Colon (tissue), 2 donors: ENCODE measurements around the gene MFAP5.

ENCODE experiments used
- FAIRE-seq: peaks from 2 replicates; lab custom pipeline; 2012; peaks lifted over from hg19 to GRCh38; lab: Jason Lieb, UNC
- donor health status: control.
- donor health status: control.

Gene MFAP5

GRCh38 chr12:8662593-8662992 lies at the start of gene MFAP5:
TSS of gene MFAP5 (minus strand) at chr12:8662826. CDS start at chr12:8662104, 722 bp downstream.
- FAIRE-seq = no peak

GRCh38 chr12:8709124-8709830 lies 46.7 kb upstream of the MFAP5 start:
- FAIRE-seq = no peak

DNA sequence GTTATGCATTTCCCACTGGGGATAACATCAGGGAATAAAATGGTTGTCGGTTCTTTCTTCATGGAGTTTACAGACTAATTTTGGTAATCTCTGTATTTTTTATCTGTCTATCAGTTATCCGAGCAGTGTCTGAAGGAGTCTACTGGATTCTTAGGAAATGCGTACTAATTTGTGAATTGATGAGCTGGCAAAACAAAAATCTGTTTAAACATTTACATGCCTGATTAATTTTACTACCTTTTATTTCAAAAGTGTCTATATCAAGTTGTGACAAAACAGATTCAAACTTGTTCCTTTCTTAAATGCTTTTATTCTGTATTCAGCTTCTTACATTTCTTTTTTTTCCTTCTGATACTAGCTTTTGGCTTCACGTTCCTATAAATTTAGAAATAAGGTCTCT lies 39.5 kb upstream of the MFAP5 start:
- FAIRE-seq = no peak

DNA sequence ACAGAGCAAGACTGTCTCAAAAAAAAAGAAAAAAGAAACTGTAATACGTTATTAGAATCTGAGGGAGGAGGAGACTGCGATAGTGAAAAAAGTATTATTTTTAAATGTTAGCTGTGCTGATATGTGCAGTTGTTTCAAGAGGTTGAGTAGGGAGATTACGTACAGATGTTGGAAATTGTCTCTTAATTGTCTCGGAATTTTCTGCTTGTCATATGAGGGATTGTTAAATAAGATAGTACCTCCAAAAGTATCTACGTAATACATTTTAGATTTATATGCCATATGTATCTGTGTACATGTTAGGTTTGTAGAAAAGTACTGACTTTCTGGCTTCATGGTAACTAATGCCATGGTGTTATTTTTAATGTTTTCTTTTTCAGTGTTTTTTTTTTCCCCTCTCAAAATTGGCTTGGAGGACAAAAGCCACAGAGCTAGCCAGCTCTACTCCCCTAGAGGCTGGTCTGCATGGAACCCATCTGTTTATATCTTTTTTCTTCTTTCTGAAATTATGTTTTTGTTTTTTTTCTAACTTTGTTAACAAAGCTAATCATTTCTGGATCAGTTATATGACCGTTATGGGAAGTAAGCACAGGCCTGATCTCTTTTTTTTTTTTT lies 38.5 kb upstream of the MFAP5 start:
- FAIRE-seq = no peak

- FAIRE-seq = no peak
Measured at GRCh38 chr12:8699714-8700113, 37.1 kb upstream of the MFAP5 start.

- no peak for FAIRE-seq
Measured at GRCh38 chr12:8698879-8699278, 36.3 kb upstream of the MFAP5 start.

GRCh38 chr12:8698132-8698851 lies 35.7 kb upstream of the MFAP5 start:
- FAIRE-seq = no peak

- FAIRE-seq = no peak
Measured at GRCh38 chr12:8697476-8698131, 35.0 kb upstream of the MFAP5 start, which contains the start of gene RIMKLB. TSS of gene RIMKLB (plus strand) at chr12:8697991. CDS start at chr12:8713867, 15,876 bp downstream.

DNA sequence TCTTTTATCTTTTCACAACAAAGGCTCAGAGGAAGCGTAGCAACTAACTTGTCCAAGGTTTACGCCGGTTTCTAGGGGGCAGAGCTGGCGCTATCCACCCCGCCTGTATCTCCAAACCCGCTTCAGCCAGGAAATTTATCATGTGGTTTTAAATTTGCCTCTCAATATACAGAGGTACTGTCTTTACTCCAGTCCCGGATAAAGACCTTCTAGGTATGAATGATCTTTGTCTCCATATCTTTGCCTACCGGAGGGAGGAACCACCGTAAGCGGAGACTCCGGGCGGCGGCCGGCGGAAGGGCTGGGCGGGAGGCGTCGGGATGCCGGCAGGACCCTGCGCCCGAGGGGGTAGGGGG lies 34.5 kb upstream of the MFAP5 start:
- no peak for FAIRE-seq

GRCh38 chr12:8696442-8697090 lies 33.9 kb upstream of the MFAP5 start:
- FAIRE-seq = no peak

DNA sequence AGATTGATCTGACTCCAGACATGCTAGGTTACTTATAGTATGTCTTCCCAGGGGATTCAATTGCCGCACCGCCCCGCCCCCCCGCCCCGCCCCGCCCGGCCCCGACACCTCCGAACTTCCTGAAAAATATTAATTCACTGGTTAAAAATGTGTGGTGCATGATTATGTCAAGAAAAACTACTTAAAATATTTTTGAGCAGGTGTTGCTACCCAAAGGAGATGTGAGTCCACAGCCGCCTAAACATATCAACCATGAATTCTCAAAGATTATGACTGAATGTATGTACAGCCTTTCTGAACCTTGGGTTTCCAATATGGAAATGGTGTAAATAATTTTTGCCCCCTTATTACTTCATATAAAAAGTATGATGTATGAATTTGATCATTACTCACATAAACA lies 32.5 kb upstream of the MFAP5 start:
- FAIRE-seq = no peak

DNA sequence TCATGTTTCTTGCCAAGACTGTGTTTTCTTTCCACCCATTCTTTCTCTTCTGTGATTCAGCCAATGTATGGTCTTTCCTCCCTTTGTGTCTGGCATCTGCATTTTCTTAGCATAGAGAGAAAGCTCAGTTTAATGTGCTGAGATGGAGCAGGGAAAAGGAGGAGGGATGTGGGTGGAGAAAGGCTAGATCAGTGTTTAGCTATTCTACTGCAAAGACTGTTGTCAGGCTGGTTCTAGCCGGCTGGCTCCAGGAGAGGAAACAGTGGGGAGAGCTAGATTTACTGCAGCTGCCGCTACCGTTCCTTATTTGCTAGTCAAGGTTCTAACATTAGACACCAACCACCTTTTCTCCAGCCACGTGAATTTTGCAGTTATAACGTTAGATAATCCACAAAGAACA lies 29.9 kb upstream of the MFAP5 start:
- FAIRE-seq = no peak

- FAIRE-seq = no peak
Measured at GRCh38 chr12:8689681-8690080, 27.1 kb upstream of the MFAP5 start.

DNA sequence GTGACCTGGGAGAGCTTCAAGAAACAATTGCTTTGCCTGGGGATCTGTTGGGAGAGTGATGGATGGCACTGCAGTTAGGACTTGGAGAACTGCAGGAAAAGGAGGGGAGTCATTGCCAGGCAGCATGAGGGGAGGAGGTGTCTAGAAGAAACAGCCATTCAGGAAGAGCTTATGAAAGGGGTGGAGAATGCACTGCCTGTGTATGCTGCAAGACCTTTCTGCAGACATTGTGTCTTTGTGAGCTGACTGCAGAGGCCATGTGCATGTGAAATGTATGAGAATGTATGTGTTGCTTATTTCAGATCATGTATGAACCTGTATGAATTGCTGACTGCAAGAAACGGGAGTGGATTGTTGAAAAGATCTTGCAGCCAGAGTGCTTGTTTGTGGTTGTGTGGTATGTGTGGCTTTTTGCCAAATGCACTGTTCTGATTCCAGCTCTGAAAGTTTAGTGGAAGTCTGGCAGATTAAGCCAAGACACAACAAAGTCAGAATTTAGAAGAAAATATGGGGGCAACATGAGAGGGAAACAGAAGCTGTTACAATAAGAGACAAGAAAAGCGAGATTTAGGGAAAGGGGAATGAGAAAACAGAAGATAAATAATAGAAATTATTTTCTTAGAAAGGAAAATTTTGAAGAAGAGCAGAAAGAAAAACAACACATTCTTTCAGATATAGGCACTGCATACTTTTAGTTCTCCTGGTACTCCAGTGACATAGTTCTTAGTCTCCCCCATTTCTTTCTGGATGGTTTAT lies 25.4 kb upstream of the MFAP5 start:
- FAIRE-seq = no peak

DNA sequence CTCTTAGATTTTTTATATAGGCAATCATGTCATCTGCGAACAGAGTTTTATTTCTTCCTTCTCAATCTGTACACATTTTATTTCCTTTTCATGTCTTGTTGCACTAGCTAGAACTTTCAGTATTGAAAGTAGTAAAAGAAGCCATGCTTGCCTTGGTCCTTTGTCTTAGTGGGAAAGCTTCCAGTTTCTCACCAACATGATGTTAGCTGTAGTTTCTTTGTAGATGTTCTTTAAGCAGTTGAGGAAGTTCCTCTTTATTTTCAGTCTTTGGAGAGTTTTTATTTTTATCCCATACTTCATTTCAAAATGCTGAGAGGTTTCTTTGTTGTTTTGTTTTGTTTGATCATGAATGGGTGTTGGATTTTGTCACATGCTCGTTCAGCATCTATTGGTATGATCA lies 22.4 kb upstream of the MFAP5 start:
- no peak for FAIRE-seq

DNA sequence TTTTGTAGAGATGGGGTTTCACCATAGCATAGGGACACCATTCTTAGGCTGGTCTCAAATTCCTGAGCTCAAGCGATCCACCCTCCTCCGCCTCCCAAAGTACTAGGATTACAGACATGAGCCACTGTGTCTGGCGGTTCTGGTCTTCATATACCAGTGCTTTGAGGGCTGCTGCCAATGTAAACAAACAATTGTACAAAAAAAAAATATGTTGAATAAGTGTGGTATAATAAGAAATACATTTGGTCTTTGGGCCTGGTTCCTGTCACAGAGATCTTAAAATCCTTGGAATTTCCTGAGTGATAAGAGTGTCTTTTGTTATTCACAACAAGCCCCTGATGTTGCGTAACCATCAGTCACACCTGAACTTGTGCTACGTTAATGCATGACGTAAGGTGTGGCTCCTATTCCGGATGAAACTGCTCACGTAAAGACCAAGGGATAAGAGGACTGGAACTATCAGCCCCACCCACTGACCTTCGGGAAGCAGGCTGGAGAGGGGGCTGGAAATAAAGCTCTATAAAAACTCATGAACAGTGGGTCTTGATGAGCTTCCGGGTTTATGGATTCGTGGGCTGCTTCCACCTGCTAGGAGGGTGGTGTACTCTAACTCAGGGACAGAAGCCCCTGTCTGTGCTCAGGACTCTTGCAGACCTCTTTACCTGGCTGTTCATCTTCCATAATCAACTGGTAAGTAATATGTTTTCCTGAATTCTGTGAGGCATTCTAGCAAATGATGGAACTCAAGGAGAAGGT lies 18.7 kb upstream of the MFAP5 start:
- FAIRE-seq = no peak

DNA sequence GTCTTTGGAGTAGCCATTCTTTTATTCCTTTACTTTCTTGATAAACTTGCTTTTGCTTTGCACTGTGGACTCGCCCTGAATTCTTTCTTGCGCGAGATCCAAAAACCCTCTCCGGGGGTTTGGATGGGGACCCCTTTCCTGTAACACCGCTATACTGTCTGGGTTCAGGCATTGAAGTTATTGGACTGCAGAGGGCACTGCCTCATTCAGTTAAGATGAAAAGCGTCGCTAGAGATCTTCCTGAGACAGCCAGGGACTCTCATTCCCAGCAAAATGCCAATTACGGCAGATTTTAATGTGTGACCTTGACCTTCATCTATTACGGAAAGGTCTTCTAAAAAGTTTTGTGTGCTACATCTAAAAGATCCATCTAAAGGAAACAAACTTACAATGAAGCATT lies 17.9 kb upstream of the MFAP5 start:
- FAIRE-seq = no peak

DNA sequence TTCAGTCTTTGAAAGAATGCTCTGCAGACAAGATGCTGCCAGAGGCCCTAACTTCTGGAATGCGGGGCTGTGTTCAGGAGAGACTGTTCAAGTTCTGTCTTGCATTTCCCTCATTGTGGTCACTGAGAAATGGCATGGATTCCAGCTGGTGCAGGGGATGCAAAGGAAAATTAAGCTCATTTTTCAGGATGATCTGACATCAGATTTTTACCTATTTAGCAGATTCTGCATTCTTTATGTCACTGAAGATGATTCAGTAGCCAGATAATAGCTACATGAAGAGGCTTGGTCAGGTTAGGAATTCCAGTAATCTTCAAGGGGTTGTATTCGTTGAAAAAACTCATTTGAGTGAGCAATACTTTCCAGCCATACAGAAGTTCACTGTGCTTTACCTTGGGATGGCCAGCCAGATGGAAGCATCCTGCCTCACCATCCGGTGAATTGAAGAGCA lies 16.1 kb upstream of the MFAP5 start:
- no peak for FAIRE-seq

DNA sequence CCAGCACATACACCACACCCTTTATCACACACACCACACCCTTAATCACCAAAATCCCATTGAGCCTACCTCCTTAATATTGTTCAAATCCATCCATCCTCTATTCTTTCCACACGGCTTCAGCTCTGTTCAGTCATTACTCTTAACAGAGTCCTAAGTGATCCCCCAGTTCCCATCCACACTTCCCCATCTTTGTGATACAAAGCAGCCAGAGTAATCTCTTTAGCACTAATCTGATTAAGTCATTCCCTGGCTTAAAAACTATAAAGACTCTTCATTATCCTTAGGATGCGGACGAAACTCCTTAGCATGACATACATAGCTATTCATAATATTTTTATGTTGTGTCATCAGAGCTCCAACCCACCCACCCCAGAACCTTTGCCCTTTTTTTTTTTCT lies 14.7 kb upstream of the MFAP5 start:
- FAIRE-seq = no peak

GRCh38 chr12:8676651-8677050 lies 14.0 kb upstream of the MFAP5 start:
- no peak for FAIRE-seq

DNA sequence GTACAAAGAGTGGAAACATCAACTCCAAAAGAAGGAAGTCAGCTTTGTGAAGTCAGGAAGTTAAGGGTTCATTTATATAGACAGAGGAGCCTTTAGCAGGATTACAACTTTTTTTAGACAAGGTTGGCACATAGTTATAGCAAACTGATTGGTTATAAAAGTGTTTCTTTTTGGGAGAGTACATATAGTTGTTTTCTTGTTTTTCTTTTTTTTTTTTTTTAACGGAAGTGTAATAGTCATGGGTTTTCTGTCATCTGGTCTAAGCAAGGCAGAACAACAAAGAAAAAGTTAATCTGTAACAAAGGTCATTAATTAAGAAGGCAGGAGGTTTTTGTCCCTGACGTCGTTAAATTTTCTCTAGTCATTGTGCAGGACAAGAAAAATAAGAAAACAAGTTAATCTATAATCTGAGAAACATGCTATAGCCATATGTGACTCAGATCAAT lies 13.0 kb upstream of the MFAP5 start:
- FAIRE-seq = no peak
